ENCODE results near the gene PRRT2. TPM values are rescaled to one million over a fixed set of nuclear protein-coding genes. Genes with fewer than 3 reads are reported as not detected.

Gene PRRT2
- total RNA-seq, 1 donor from 2014 or later, result 2.1 TPM

GRCh38 chr16:29837841-29838240 is 25.8 kb downstream of the PRRT2 start:
- H3K27me3 ChIP-seq (ENCODE audit: low read depth), result no peaks in the 10 kb centered on the region
- no peak for TF ChIP-seq CTCF (IDR thresholded peaks at IDR 0.05; ENCODE audit: borderline replicate concordance)
- H3K36me3 ChIP-seq, result peaks cover 96% of the 10 kb centered on the region
- no peak for DNase-seq
- peaks cover 6% of the 10 kb centered on the region for H3K4me1 ChIP-seq
- no peak overlapping the region for H3K27ac ChIP-seq (replicated peaks)
- no peak overlapping the region for H3K4me3 ChIP-seq
- intact Hi-C loops (cut with micrococcal nuclease), result no loop called here
- no peaks in the 10 kb centered on the region for H3K9me3 ChIP-seq (replicated peaks)

GRCh38 chr16:29839822-29840221 is 27.8 kb downstream of the PRRT2 start:
- intact Hi-C loops (cut with micrococcal nuclease), result no loop called here
- Histone ChIP-seq H3K4me1 (peaks cover 6% of the 10 kb centered on the region), H3K9me3 (replicated peaks) (no peaks in the 10 kb centered on the region), H3K36me3 (peaks cover 92% of the 10 kb centered on the region), H3K27me3 (ENCODE audit: low read depth) (no peaks in the 10 kb centered on the region), H3K4me3 (no peak overlapping the region), H3K27ac (replicated peaks) (no peak overlapping the region)
- TF ChIP-seq CTCF (IDR thresholded peaks at IDR 0.05; ENCODE audit: borderline replicate concordance), result no peak
- DNase-seq, result no peak

- no peak for TF ChIP-seq CTCF (IDR thresholded peaks at IDR 0.05; ENCODE audit: borderline replicate concordance)
- Histone ChIP-seq H3K4me3 (no peak overlapping the region), H3K4me1 (peaks cover 6% of the 10 kb centered on the region), H3K27ac (replicated peaks) (no peak overlapping the region), H3K27me3 (ENCODE audit: low read depth) (no peaks in the 10 kb centered on the region), H3K9me3 (replicated peaks) (no peaks in the 10 kb centered on the region), H3K36me3 (peaks cover 92% of the 10 kb centered on the region)
- DNase-seq, result no peak
- intact Hi-C loops (cut with micrococcal nuclease), result no loop called here
Observed at GRCh38 chr16:29840240-29840639, 28.2 kb downstream of the PRRT2 start.

- Histone ChIP-seq H3K9me3 (replicated peaks) (no peaks in the 10 kb centered on the region), H3K4me3 (no peak overlapping the region), H3K27ac (replicated peaks) (no peak overlapping the region), H3K36me3 (peaks cover 94% of the 10 kb centered on the region), H3K27me3 (ENCODE audit: low read depth) (no peaks in the 10 kb centered on the region), H3K4me1 (peaks cover 6% of the 10 kb centered on the region)
- no peak for DNase-seq
- no peak for TF ChIP-seq CTCF (IDR thresholded peaks at IDR 0.05; ENCODE audit: borderline replicate concordance)
- intact Hi-C loops (cut with micrococcal nuclease), result no loop called here
Observed at GRCh38 chr16:29841631-29842030, 29.6 kb downstream of the PRRT2 start.

- peaks cover 6% of the 10 kb centered on the region for H3K4me1 ChIP-seq
- H3K4me3 ChIP-seq, result no peak overlapping the region
- TF ChIP-seq CTCF (IDR thresholded peaks at IDR 0.05; ENCODE audit: borderline replicate concordance), result no peak
- H3K27me3 ChIP-seq (ENCODE audit: low read depth), result no peaks in the 10 kb centered on the region
- H3K27ac ChIP-seq (replicated peaks), result no peak overlapping the region
- H3K9me3 ChIP-seq (replicated peaks), result no peaks in the 10 kb centered on the region
- no peak for DNase-seq
- intact Hi-C loops (cut with micrococcal nuclease), result no loop called here
- peaks cover 94% of the 10 kb centered on the region for H3K36me3 ChIP-seq
Observed at GRCh38 chr16:29842732-29843346, 30.8 kb downstream of the PRRT2 start.

Data from left ventricle myocardium inferior (tissue), 1 donor.